Calu3 (cell line): Measurements from ENCODE around the gene TSNAX. TPM values are rescaled to one million over a fixed set of nuclear protein-coding genes. Genes with fewer than 3 reads are reported as not detected.
"Not testable (repeated sequence)": the region's sequence is repeated elsewhere in the genome, so short reads cannot be mapped to it uniquely, and the experiment has no call there.

ENCODE experiments used
- BruUV-seq: library from RNA; stranded (reverse); fragments of 400-500 nt; replicated peaks from 2 replicates; lab custom pipeline; 2021; lab: Mats Ljungman, UMichigan
- CTCF ChIA-PET: fragments of 300-600 bp; sonication (Branson Sonifier 250); formaldehyde crosslinking; loops from one replicate; lab custom pipeline; 2022; ENCODE audit warnings: antibody characterized with exemption; lab: Charles Lee
- DNase-seq: peaks from one replicate; pipeline ENCODE4 v3.0.0; 2022
- H3K27ac Mint-ChIP-seq: one replicate; pipeline ENCODE4 v1.8.0; 2022; ENCODE audit warnings: mixed read lengths; ENCODE audit not compliant: unreplicated experiment
- H3K27me3 Mint-ChIP-seq: one replicate; pipeline ENCODE4 v1.8.0; 2022; ENCODE audit warnings: mixed read lengths; ENCODE audit not compliant: unreplicated experiment
- H3K36me3 Mint-ChIP-seq: one replicate; pipeline ENCODE4 v1.8.0; 2022; ENCODE audit warnings: mild to moderate bottlenecking, moderate library complexity, mixed read lengths; ENCODE audit not compliant: insufficient read depth, unreplicated experiment
- H3K4me1 Mint-ChIP-seq: one replicate; pipeline ENCODE4 v1.8.0; 2022; ENCODE audit warnings: mild to moderate bottlenecking, low read depth, mixed read lengths; ENCODE audit not compliant: unreplicated experiment
- H3K4me3 Mint-ChIP-seq: one replicate; pipeline ENCODE4 v1.8.0; 2022; ENCODE audit warnings: mild to moderate bottlenecking, low read depth, moderate library complexity, mixed read lengths; ENCODE audit not compliant: unreplicated experiment
- H3K9me3 Mint-ChIP-seq: one replicate; pipeline ENCODE4 v1.8.0; 2022; ENCODE audit warnings: low read depth, mixed read lengths; ENCODE audit not compliant: unreplicated experiment
- CTCF ChIP-seq: fragments of 200-600 bp; IDR thresholded peaks from one replicate; pipeline ENCODE4 v1.8.0; 2022; ENCODE audit warnings: antibody characterized with exemption; ENCODE audit not compliant: unreplicated experiment
- intact Hi-C: fragments of 100-400 bp; cut with micrococcal nuclease; formaldehyde crosslinking; loops from one replicate; pipeline ENCODE4 v1.10.0; 2022; ENCODE audit not compliant: unreplicated experiment
- total RNA-seq: library from RNA; stranded (reverse); gene quantifications from 2 replicates; pipeline ENCODE4 v1.2.3, GENCODE V29; 2022

The TSNAX gene
- total RNA-seq, 1 experiment from 2014 or later: 55.5 TPM

DNA sequence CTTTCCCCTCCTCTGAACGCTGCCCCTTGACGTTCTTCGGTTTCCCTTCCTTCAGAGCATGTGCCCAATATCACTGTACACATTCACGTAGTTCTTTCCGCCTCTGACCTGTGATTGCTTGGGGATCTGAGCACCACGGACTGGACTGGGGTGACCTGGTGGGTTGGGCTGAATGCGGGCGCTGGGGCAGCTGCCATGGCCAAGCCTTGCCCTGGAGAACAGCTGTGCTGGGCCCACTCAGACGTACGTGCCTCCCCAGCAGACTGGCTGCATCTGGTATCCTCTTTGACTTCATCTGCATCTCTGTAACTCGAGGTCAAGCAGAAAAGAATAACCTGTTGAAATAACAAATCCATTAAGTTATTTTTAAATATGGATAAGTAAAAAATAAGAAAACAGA is 63.0 kb downstream of the TSNAX start:
- Mint-ChIP-seq H3K9me3 (no peaks in the 10 kb centered on the region), H3K4me1 (no peaks in the 10 kb centered on the region), H3K4me3 (no peak overlapping the region), H3K36me3 (no peaks in the 10 kb centered on the region), H3K27ac (no peak overlapping the region), H3K27me3 (no peaks in the 10 kb centered on the region)
- no peak for TF ChIP-seq CTCF
- CTCF ChIA-PET: no interaction called here
- intact Hi-C loops: loop anchor here (2.0 to 5.0 kb wide), 2 partner anchors 174 to 357 kb away; no protein-coding TSS in a partner anchor
- no TSS peak for BruUV-seq
- DNase-seq: no peak

DNA sequence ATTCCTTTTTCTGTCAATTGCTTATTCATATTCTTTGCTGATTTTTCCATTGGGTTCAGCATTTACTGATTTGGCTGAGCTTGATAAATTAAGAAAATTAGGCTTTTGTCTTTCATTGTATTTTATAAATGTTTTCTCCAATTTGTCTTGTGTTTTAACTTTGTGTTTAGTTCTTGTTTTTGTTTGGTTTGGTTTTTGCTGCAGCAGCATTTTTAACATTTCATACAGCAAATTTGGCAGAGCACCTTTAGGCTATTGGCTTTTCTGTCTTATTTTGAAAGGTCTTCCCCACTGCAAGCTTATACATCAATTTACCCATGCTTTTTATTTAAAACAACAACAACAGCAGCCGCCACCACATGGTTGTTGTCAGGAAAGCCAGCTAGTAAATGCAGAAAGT is 64.3 kb downstream of the TSNAX start:
- CTCF ChIA-PET: no interaction called here
- no peak for DNase-seq
- Mint-ChIP-seq H3K4me3 (no peak overlapping the region), H3K27ac (no peak overlapping the region), H3K27me3 (no peaks in the 10 kb centered on the region), H3K36me3 (no peaks in the 10 kb centered on the region), H3K4me1 (no peaks in the 10 kb centered on the region), H3K9me3 (no peaks in the 10 kb centered on the region)
- intact Hi-C loops: loop anchor here (5.0 kb wide), 1 partner anchor 176 kb away; no protein-coding TSS in a partner anchor
- no peak for TF ChIP-seq CTCF
- BruUV-seq: no TSS peak

GRCh38 chr1:231593264-231593663 is 64.8 kb downstream of the TSNAX start:
- BruUV-seq, H3K4me3 Mint-ChIP-seq, H3K4me1 Mint-ChIP-seq, H3K27ac Mint-ChIP-seq, H3K9me3 Mint-ChIP-seq, H3K27me3 Mint-ChIP-seq, DNase-seq, CTCF ChIA-PET, H3K36me3 Mint-ChIP-seq: not testable (repeated sequence)
- intact Hi-C loops: loop anchor here (5.0 kb wide), 1 partner anchor 176 kb away; no protein-coding TSS in a partner anchor

DNA sequence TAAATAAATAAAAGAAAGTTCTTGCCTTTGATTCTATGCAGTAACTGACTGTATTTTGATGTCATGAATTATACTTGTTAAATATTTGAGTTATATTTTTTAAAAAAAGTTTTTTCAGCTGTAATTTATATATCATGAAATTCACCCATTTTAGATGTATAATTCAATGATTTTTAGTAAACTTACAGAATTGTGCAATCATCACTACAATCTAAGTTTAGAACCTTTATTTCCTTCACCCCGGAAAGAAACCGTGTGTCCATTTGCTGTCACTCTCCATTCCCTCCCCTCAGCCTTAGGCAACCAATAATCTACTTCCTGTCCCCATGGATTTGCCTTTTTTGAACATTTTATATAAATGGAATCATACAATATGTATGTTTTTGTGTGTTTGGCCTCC is 65.7 kb downstream of the TSNAX start:
- Mint-ChIP-seq H3K36me3 (no peaks in the 10 kb centered on the region), H3K4me1 (no peaks in the 10 kb centered on the region), H3K27me3 (no peaks in the 10 kb centered on the region), H3K27ac (no peak overlapping the region), H3K4me3 (no peak overlapping the region), H3K9me3 (no peaks in the 10 kb centered on the region)
- DNase-seq: no peak
- CTCF ChIA-PET: interaction anchor here (0.6 kb wide), 1 partner anchor 489 kb away, joined by 3 read pairs; no protein-coding TSS in a partner anchor
- BruUV-seq: no TSS peak
- TF ChIP-seq CTCF: no peak
- intact Hi-C loops: loop anchor here (5.0 kb wide), 1 partner anchor 177 kb away; no protein-coding TSS in a partner anchor

- H3K4me3 Mint-ChIP-seq: no peak overlapping the region
- no peaks in the 10 kb centered on the region for H3K27me3 Mint-ChIP-seq
- BruUV-seq: no TSS peak
- no peaks in the 10 kb centered on the region for H3K4me1 Mint-ChIP-seq
- H3K27ac Mint-ChIP-seq: no peak overlapping the region
- no peaks in the 10 kb centered on the region for H3K36me3 Mint-ChIP-seq
- no peaks in the 10 kb centered on the region for H3K9me3 Mint-ChIP-seq
- DNase-seq: no peak
- no peak for TF ChIP-seq CTCF
- CTCF ChIA-PET: interaction anchor here (0.6 kb wide), 1 partner anchor 490 kb away, joined by 3 read pairs; no protein-coding TSS in a partner anchor
- intact Hi-C loops: loop anchor here (5.0 kb wide), 1 partner anchor 177 kb away; no protein-coding TSS in a partner anchor
These were observed 66.3 kb downstream of the TSNAX start for GRCh38 chr1:231594749-231595148.
